CD4-positive, alpha-beta T cell (primary cell): ENCODE measurements around the gene UGT2B15. TPM values are rescaled to one million over a fixed set of nuclear protein-coding genes. Genes with fewer than 3 reads are reported as not detected.
"Not testable (repeated sequence)": the region's sequence is repeated elsewhere in the genome, so short reads cannot be mapped to it uniquely, and the experiment has no call there.

Experiments used
- ATAC-seq: fragments of 200-7000 bp; cut with Tn5 transposase; one replicate; pipeline ENCODE4 v1.10.0; 2022; ENCODE audit warnings: mild to moderate bottlenecking; ENCODE audit not compliant: poor library complexity
- CTCF ChIA-PET: fragments of 350-600 bp; sonication (Branson Sonifier 250); formaldehyde crosslinking; loops from one replicate; lab custom pipeline; 2021; ENCODE audit warnings: antibody characterized with exemption, inconsistent platforms; lab: Charles Lee
- POLR2A ChIA-PET: fragments of 350-600 bp; sonication (Branson Sonifier 250); formaldehyde crosslinking; loops from one replicate; lab custom pipeline; 2021; ENCODE audit warnings: antibody characterized with exemption, inconsistent platforms; lab: Charles Lee
- DNase-seq, 14 experiments: peaks; one replicate each; pipeline ENCODE4 v3.0.0-alpha.2; 2013 to 2020; ENCODE audit warnings: mixed read lengths in 2 of 14
- H3K27ac ChIP-seq, 2 donors: one replicate each; pipeline versions ENCODE4 v1.5.1 to v1.7.0; 2013; ENCODE audit warnings: low read length in 2 of 2, low read depth in 1 of 2, mild to moderate bottlenecking in 1 of 2
- H3K27me3 ChIP-seq, 2 experiments: 1 replicate in 1 of 2; 2 replicates in 1 of 2; pipeline versions ENCODE4 v1.6.1 to v1.7.0; 2013; ENCODE audit warnings: low read length in 2 of 2, control low read depth in 1 of 2, mild to moderate bottlenecking in 1 of 2, moderate library complexity in 1 of 2; ENCODE audit not compliant: insufficient read depth in 2 of 2, control insufficient read depth in 1 of 2
- H3K36me3 ChIP-seq: one replicate; pipeline ENCODE4 v1.6.1; 2013; ENCODE audit warnings: low read length, control low read depth; ENCODE audit not compliant: insufficient read depth
- H3K4me1 ChIP-seq: one replicate; pipeline ENCODE4 v1.6.1; 2013; ENCODE audit warnings: low read length, control low read depth; ENCODE audit not compliant: insufficient read depth
- H3K4me3 ChIP-seq: one replicate; pipeline ENCODE4 v1.5.1; 2013; ENCODE audit warnings: mild to moderate bottlenecking, low read length, moderate library complexity
- H3K9me3 ChIP-seq, 2 experiments: 1 replicate in 1 of 2; 2 replicates in 1 of 2; pipeline versions ENCODE4 v1.6.1 to v1.7.0; 2013; ENCODE audit warnings: low read length in 2 of 2, mild to moderate bottlenecking in 2 of 2, control low read depth in 1 of 2, moderate library complexity in 1 of 2; ENCODE audit not compliant: control insufficient read depth in 1 of 2, insufficient read depth in 1 of 2
- H3K27ac Mint-ChIP-seq: one replicate; pipeline ENCODE4 v1.8.0; 2020; ENCODE audit warnings: mixed read lengths
- H3K27me3 Mint-ChIP-seq: one replicate; pipeline ENCODE4 v1.8.0; 2021; ENCODE audit warnings: mixed read lengths
- H3K36me3 Mint-ChIP-seq: one replicate; pipeline ENCODE4 v1.8.0; 2021; ENCODE audit warnings: low read depth, mixed read lengths
- H3K4me1 Mint-ChIP-seq: one replicate; pipeline ENCODE4 v1.8.0; 2021; ENCODE audit warnings: low read depth, mixed read lengths
- H3K4me3 Mint-ChIP-seq: one replicate; pipeline ENCODE4 v1.8.0; 2020; ENCODE audit warnings: mild to moderate bottlenecking, mixed read lengths
- H3K9me3 Mint-ChIP-seq: one replicate; pipeline ENCODE4 v1.8.0; 2020; ENCODE audit warnings: mixed read lengths
- CTCF ChIP-seq: fragments of 200-600 bp; IDR thresholded peaks from one replicate; pipeline ENCODE4 v1.8.0; 2022; ENCODE audit warnings: antibody characterized with exemption, mild to moderate bottlenecking
- intact Hi-C, 2 experiments: fragments of 100-400 bp; cut with DNase I in 1 of 2; cut with micrococcal nuclease in 1 of 2; formaldehyde crosslinking; loops; one replicate each; pipeline versions ENCODE4 v1.15.1 to v1.9.0; 2023 to 2025; cut with DNase I, micrococcal nuclease
- total RNA-seq, 174 experiments: library from RNA in 2 of 174; stranded (reverse) in 2 of 174; gene quantifications; one replicate each; pipeline ENCODE4 v1.2.3 and lab custom pipeline; 2021 to 2026

Gene UGT2B15
- total RNA-seq, 2 experiments from 2014 or later, result not detected

GRCh38 chr4:68664721-68665120 is 5.7 kb downstream of the UGT2B15 start:
- H3K9me3 Mint-ChIP-seq, H3K27me3 ChIP-seq, ATAC-seq, H3K36me3 ChIP-seq, intact Hi-C loops, H3K27ac ChIP-seq, H3K9me3 ChIP-seq, CTCF ChIA-PET, H3K4me3 Mint-ChIP-seq, H3K36me3 Mint-ChIP-seq, H3K27me3 Mint-ChIP-seq, H3K4me1 Mint-ChIP-seq, DNase-seq, H3K4me1 ChIP-seq, POLR2A ChIA-PET, H3K4me3 ChIP-seq, H3K27ac Mint-ChIP-seq: not testable (repeated sequence)

GRCh38 chr4:68662836-68663574 is 7.4 kb downstream of the UGT2B15 start:
- H3K36me3 ChIP-seq, H3K4me3 Mint-ChIP-seq, intact Hi-C loops, H3K36me3 Mint-ChIP-seq, H3K4me3 ChIP-seq, H3K27ac Mint-ChIP-seq, CTCF ChIA-PET, POLR2A ChIA-PET, H3K27ac ChIP-seq, DNase-seq, H3K9me3 ChIP-seq, H3K4me1 Mint-ChIP-seq, H3K27me3 ChIP-seq, ATAC-seq, H3K4me1 ChIP-seq, H3K9me3 Mint-ChIP-seq, H3K27me3 Mint-ChIP-seq: not testable (repeated sequence)

- peaks cover 5% of the 10 kb centered on the region for H3K4me1 Mint-ChIP-seq
- ChIA-PET POLR2A (no interaction called here), CTCF (no interaction called here)
- DNase-seq (no peak), ATAC-seq (no peak)
- no peaks in the 10 kb centered on the region for H3K9me3 ChIP-seq
- no peaks in the 10 kb centered on the region for H3K36me3 Mint-ChIP-seq
- TF ChIP-seq CTCF, result no peak
- no peaks in the 10 kb centered on the region for H3K27me3 ChIP-seq
- no peak overlapping the region for H3K27ac ChIP-seq
- no peaks in the 10 kb centered on the region for H3K36me3 ChIP-seq
- no peaks in the 10 kb centered on the region for H3K9me3 Mint-ChIP-seq
- H3K4me3 Mint-ChIP-seq, result no peak overlapping the region
- H3K27ac Mint-ChIP-seq, result no peak overlapping the region
- intact Hi-C loops, result no loop called here
- H3K4me1 ChIP-seq, result no peaks in the 10 kb centered on the region
- H3K27me3 Mint-ChIP-seq, result no peaks in the 10 kb centered on the region
- H3K4me3 ChIP-seq, result no peak overlapping the region
Measured at GRCh38 chr4:68658672-68659071, 11.8 kb downstream of the UGT2B15 start.

GRCh38 chr4:68657022-68657594 is 13.3 kb downstream of the UGT2B15 start:
- H3K4me1 Mint-ChIP-seq, H3K27ac ChIP-seq, DNase-seq, H3K9me3 ChIP-seq, ATAC-seq, H3K4me3 Mint-ChIP-seq, H3K27ac Mint-ChIP-seq, H3K36me3 Mint-ChIP-seq, H3K27me3 ChIP-seq, H3K9me3 Mint-ChIP-seq, H3K4me3 ChIP-seq, H3K27me3 Mint-ChIP-seq, H3K36me3 ChIP-seq, CTCF ChIA-PET, H3K4me1 ChIP-seq, POLR2A ChIA-PET, intact Hi-C loops: not testable (repeated sequence)

- POLR2A ChIA-PET, result interaction anchor here (0.7 kb wide), 1 partner anchor 1028 kb away, joined by 3 read pairs; no protein-coding TSS in a partner anchor
- H3K27ac Mint-ChIP-seq, H3K36me3 ChIP-seq, H3K4me3 ChIP-seq, H3K36me3 Mint-ChIP-seq, H3K4me1 Mint-ChIP-seq, H3K4me3 Mint-ChIP-seq, DNase-seq, intact Hi-C loops, H3K27ac ChIP-seq, ATAC-seq, H3K27me3 Mint-ChIP-seq, H3K4me1 ChIP-seq, H3K9me3 Mint-ChIP-seq, H3K27me3 ChIP-seq, H3K9me3 ChIP-seq, CTCF ChIA-PET: not testable (repeated sequence)
Measured at GRCh38 chr4:68656445-68656973, 13.9 kb downstream of the UGT2B15 start.
